Cardiac fibroblast (primary cell): Measurements from ENCODE around the gene RASSF8.

Experiments
- DNase-seq, 2 donors: peaks; one replicate each; pipeline versions ENCODE4 v3.0.0 to v3.0.0-alpha.2; 2010; ENCODE audit warnings: low read depth in 2 of 2
- H3K4me3 ChIP-seq, 2 donors: replicated peaks in 1 of 2; 1 replicate in 1 of 2; 2 replicates in 1 of 2; pipeline ENCODE4 v1.5.1; 2011; ENCODE audit warnings: low read depth in 2 of 2, low read length in 2 of 2, mild to moderate bottlenecking in 2 of 2, moderate library complexity in 1 of 2
- TF ChIP-seq, protein P1 (sequence below): IDR thresholded peaks from one replicate; pipeline ENCODE4 v1.5.1; 2011; ENCODE audit warnings: low read depth, mild to moderate bottlenecking, low read length, inconsistent platforms

The RASSF8 gene

DNA sequence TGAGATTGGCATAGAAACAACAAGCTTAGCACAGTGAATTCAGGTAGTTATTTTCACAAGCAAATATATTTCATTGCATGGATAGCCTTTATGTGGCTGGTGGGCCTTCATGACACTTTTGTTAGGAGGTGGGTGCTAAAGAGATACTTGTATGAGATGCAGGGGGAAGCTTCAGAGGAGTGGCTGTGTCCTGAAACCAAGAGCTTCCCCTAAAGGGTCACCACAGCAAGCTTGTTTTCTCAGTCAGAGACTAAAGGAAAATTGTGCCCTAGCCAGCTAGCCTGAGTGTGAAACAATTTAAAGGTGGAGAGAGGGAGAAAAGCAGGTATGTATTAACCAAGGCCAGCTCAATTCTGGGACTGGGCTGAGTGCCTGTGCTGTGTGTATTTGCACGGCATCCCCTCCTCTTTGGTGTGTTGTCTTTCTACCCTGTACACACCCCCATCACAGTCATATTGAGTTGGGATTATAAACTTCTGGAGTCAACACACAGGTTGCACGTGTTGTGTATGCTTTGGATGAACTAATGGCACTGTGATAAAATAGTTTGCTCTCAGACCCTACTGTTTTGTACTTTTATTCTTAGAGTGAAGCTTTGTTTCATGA lies 79.2 kb downstream of the RASSF8 start:
- DNase-seq = no peak
- TF ChIP-seq, protein P1, sequence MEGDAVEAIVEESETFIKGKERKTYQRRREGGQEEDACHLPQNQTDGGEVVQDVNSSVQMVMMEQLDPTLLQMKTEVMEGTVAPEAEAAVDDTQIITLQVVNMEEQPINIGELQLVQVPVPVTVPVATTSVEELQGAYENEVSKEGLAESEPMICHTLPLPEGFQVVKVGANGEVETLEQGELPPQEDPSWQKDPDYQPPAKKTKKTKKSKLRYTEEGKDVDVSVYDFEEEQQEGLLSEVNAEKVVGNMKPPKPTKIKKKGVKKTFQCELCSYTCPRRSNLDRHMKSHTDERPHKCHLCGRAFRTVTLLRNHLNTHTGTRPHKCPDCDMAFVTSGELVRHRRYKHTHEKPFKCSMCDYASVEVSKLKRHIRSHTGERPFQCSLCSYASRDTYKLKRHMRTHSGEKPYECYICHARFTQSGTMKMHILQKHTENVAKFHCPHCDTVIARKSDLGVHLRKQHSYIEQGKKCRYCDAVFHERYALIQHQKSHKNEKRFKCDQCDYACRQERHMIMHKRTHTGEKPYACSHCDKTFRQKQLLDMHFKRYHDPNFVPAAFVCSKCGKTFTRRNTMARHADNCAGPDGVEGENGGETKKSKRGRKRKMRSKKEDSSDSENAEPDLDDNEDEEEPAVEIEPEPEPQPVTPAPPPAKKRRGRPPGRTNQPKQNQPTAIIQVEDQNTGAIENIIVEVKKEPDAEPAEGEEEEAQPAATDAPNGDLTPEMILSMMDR = no peak
- no peak overlapping the region for H3K4me3 ChIP-seq

DNA sequence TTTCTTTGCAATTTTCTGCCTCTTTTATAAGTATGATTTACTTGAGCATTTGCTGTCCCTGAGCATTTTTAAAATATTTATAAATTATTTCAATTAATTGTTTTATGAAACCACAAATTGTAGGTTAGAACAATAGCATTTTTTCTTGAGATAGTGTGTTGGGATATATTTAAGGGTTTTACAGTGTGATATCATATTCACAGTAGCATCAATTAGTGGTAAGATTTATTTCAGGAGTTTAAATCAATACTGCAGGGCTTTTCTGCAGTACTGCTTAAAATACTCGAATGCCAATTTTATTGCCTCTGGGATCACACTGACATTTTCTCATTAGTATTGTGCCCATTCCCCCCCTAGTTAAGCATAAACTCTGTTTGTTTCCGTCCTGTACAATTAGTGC lies 84.2 kb downstream of the RASSF8 start:
- no peak overlapping the region for H3K4me3 ChIP-seq
- TF ChIP-seq, protein P1 = no peak
- DNase-seq = no peak

DNA sequence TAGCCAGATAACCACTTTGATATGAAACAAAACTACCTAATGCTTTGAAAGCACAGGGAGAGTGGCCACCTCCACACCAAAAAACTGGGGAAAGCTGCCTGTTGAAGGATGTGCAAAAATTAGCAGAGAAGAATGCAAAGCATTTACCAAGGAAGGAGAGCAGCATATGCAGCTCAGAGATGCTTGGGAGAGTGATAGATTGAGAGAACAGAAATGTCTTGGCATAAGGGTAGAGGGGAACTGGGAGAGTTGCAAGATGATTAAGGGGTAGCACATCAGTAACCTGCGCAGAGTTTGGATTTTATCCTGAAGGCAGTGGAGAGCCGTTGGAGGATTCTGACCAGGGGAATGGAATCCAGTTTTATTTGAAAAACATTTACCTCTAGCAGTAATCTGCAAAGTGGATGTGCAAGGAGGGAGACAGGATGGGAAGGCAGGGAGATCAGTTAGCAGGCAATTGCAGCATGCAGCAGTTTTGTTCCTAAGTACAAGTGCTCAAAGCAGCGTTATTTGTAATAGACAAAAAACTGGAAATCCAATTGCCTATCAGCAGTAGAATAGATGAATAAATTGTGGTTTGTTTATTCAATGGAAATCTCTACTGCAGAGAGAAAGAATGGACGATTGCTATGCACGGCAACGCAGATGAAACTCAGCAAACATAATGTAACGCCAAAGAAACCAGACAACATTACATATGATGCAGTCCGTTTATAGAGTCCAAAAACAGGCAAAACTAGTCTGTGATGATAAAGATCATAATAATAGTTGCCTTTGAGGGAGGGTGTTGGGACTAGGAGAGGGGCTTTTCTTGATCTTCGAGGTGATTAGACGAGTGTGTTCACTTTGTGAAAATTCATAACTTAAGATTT lies 84.9 kb downstream of the RASSF8 start:
- no peak for DNase-seq
- TF ChIP-seq, protein P1 = no peak
- no peak overlapping the region for H3K4me3 ChIP-seq

DNA sequence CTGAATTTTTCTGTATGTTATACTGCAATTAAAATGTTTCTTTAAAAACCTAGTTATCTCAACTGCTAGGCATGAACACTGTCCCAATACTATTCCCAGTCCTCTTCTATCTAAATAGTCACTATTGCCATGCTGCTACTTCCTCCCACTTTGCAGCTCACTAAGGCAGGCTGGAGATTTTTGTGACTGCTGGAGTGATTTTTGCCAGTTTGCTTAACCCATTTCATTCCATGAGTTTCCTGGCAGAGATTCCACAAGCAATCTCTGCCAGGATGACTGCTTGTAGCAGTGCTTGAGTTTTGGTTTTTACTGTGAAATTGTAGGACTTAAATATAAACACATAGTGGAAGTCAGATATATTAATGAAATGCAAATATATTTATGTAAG lies 85.5 kb downstream of the RASSF8 start:
- H3K4me3 ChIP-seq = no peak overlapping the region
- TF ChIP-seq, protein P1 = no peak
- peak in 1 of 2 donors; percentile 64 for DNase-seq

DNA sequence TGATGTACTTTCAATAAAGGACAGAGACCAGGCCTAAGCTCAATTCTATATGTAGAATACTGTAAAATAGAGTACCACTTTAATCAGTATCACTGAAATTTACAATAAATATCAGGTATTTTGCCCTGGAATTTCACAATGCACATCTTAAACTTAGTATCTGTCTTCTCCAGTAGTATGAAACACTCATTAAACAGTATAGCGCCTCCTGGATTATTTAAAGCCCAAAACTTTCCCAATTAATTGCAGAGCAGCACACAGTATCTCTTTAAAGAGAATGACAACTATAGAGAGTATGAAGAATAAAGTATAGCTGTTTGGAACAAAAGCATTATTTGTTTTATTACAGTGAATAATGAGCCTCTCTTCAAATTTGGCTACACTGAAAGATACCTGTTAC lies 86.1 kb downstream of the RASSF8 start:
- DNase-seq = no peak
- TF ChIP-seq, protein P1 = no peak
- H3K4me3 ChIP-seq = no peak overlapping the region

DNA sequence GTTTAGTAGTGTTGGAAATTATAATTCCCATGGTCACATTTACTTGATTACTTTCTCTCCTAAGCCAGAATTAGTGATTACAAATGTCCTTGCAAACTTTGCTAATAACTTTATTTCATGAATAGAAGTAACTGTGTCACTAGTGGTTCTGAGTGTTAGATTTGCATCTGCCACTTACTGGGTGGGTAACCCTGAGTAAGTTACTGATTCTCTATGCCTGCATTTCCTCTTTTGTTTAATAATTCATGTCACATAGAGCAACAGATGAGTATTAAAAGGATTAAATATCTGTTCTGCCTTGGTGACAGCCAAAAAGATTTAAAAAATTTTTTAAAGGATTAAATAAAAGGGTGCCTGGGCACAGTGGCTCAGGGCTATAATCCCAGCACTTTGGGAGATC lies 87.7 kb downstream of the RASSF8 start:
- H3K4me3 ChIP-seq = no peak overlapping the region
- DNase-seq = no peak
- TF ChIP-seq, protein P1 = no peak
